Peyer's patch (tissue), 4 donors: Measurements from ENCODE around the gene DARS1. TPM values are rescaled to one million over a fixed set of nuclear protein-coding genes. Genes with fewer than 3 reads are reported as not detected.

Experiments
- DNase-seq, 3 donors: peaks; one replicate each; pipeline ENCODE4 v3.0.0-alpha.2; 2017 to 2019
- H3K27ac ChIP-seq, 4 donors: fragments of 200-600 bp; sonication (generic); one replicate each; pipeline ENCODE4 v1.5.1; 2016 to 2019
- H3K27me3 ChIP-seq, 2 donors: fragments of 200-600 bp; sonication (generic); one replicate each; pipeline ENCODE4 v1.5.1; 2019
- H3K36me3 ChIP-seq, 3 donors: fragments of 200-600 bp; sonication (generic); one replicate each; pipeline ENCODE4 v1.5.1; 2016 to 2019
- H3K4me1 ChIP-seq, 4 donors: fragments of 200-600 bp; sonication (generic); one replicate each; pipeline ENCODE4 v1.5.1; 2016 to 2019
- H3K4me3 ChIP-seq, 4 donors: fragments of 200-600 bp; sonication (generic); 1 replicate in 3 of 4; 2 replicates in 1 of 4; pipeline ENCODE4 v1.5.1; 2016 to 2019; ENCODE audit warnings: mild to moderate bottlenecking in 1 of 4
- H3K9me3 ChIP-seq, 4 donors: fragments of 200-600 bp; sonication (generic); one replicate each; pipeline ENCODE4 v1.5.1; 2016 to 2019; ENCODE audit warnings: mild to moderate bottlenecking in 1 of 4
- POLR2A ChIP-seq, 2 donors: fragments of 450-650 bp; IDR thresholded peaks; one replicate each; pipeline ENCODE4 v1.5.1; 2017; ENCODE audit warnings: antibody characterized with exemption in 2 of 2, mild to moderate bottlenecking in 2 of 2, moderate library complexity in 2 of 2
- total RNA-seq, 4 donors: library from RNA; depleted of rRNA; stranded (reverse); fragments of >200 nt; gene quantifications; one replicate each; pipeline ENCODE4 v1.1.0, GENCODE V29; 2016
- TF ChIP-seq, protein P1 (sequence below), 6 experiments: fragments of 450-650 bp in 4 of 6; fragments of 200-600 bp in 2 of 6; sonication (generic) in 1 of 6; IDR thresholded peaks; one replicate each; pipeline ENCODE4 v1.5.1; 2017 to 2019; ENCODE audit warnings: antibody characterized with exemption in 6 of 6, mild to moderate bottlenecking in 3 of 6, moderate library complexity in 1 of 6

DARS1 gene
- total RNA-seq, 4 donors from 2014 or later, result 27.5 to 75.9 (median 30.6) TPM

GRCh38 chr2:135994281-135994680, 8.9 kb upstream of the DARS1 start:
- DNase-seq, result no peak
- Histone ChIP-seq H3K36me3 (no peaks in the 10 kb centered on the region), H3K4me3 (no peak overlapping the region), H3K4me1 (peaks cover 0 to 4% (median 0%) of the 10 kb centered on the region in 4 donors), H3K27me3 (no peaks in the 10 kb centered on the region), H3K27ac (no peak overlapping the region), H3K9me3 (no peaks in the 10 kb centered on the region)
- TF ChIP-seq, protein P1, sequence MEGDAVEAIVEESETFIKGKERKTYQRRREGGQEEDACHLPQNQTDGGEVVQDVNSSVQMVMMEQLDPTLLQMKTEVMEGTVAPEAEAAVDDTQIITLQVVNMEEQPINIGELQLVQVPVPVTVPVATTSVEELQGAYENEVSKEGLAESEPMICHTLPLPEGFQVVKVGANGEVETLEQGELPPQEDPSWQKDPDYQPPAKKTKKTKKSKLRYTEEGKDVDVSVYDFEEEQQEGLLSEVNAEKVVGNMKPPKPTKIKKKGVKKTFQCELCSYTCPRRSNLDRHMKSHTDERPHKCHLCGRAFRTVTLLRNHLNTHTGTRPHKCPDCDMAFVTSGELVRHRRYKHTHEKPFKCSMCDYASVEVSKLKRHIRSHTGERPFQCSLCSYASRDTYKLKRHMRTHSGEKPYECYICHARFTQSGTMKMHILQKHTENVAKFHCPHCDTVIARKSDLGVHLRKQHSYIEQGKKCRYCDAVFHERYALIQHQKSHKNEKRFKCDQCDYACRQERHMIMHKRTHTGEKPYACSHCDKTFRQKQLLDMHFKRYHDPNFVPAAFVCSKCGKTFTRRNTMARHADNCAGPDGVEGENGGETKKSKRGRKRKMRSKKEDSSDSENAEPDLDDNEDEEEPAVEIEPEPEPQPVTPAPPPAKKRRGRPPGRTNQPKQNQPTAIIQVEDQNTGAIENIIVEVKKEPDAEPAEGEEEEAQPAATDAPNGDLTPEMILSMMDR (IDR thresholded peaks at IDR 0.05), result no peak
- TF ChIP-seq POLR2A (IDR thresholded peaks at IDR 0.05), result no peak

GRCh38 chr2:135993421-135993820, 8.0 kb upstream of the DARS1 start:
- TF ChIP-seq POLR2A (IDR thresholded peaks at IDR 0.05), result no peak
- TF ChIP-seq, protein P1 (IDR thresholded peaks at IDR 0.05), result no peak
- Histone ChIP-seq H3K4me1 (peaks cover 0 to 4% (median 0%) of the 10 kb centered on the region in 4 donors), H3K27me3 (no peaks in the 10 kb centered on the region), H3K36me3 (no peaks in the 10 kb centered on the region), H3K27ac (no peak overlapping the region), H3K4me3 (no peak overlapping the region), H3K9me3 (no peaks in the 10 kb centered on the region)
- DNase-seq, result no peak

DNA sequence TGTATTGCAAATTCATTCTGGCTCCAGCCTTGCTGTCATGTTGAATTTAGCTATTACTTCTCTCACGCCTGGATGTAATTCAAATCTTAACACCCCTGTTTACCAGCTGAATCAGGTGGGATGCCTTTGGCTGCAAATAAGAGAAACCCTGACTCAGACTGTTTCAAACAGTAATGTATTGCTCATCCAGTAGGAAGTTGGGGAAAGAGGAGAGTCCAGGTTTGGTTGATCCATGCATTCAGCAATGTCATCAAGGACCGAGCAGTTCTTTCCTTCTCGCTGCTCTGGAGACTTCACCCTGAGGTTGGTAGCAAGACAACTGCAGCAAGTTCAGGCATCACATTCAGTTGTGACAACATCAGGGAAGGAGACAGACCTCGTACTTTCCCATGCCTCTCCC, 6.4 kb upstream of the DARS1 start:
- no peak for DNase-seq
- no peaks in the 10 kb centered on the region for H3K4me1 ChIP-seq

DNA sequence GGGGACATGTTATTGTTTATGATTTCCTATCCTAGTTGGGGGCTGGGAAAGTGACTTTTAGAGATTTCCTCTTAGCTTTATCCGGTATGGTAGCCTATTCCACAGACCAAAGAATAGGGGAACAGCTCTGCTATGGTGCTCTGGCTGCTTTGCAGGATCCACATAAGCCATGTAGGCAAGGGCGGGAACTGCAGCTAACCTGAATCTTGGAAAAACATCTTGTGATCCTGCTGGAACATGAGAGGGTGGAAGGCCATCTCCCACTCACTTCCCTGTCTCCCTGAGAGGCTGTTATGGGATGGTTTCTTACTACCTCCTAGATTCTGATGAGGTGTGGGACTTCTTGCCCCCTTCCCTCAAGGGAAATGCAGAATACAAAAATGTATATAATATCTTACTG, 2.0 kb upstream of the DARS1 start:
- H3K27ac ChIP-seq, result no peak overlapping the region
- no peaks in the 10 kb centered on the region for H3K4me1 ChIP-seq
- H3K27me3 ChIP-seq, result no peaks in the 10 kb centered on the region
- TF ChIP-seq POLR2A (IDR thresholded peaks at IDR 0.05), result no peak
- TF ChIP-seq, protein P1 (IDR thresholded peaks at IDR 0.05), result no peak
- DNase-seq, result no peak
- H3K36me3 ChIP-seq, result peaks cover 0 to 4% (median 0%) of the 10 kb centered on the region in 3 donors
- H3K9me3 ChIP-seq, result no peaks in the 10 kb centered on the region
- H3K4me3 ChIP-seq, result no peak overlapping the region

More for the DNA sequence above, 6.4 kb upstream of the DARS1 start:
- H3K9me3 ChIP-seq, result no peaks in the 10 kb centered on the region
- no peak overlapping the region for H3K4me3 ChIP-seq
- no peak overlapping the region for H3K27ac ChIP-seq
- TF ChIP-seq, protein P1 (IDR thresholded peaks at IDR 0.05), result no peak
- TF ChIP-seq POLR2A (IDR thresholded peaks at IDR 0.05), result no peak
- H3K27me3 ChIP-seq, result no peaks in the 10 kb centered on the region
- H3K36me3 ChIP-seq, result no peaks in the 10 kb centered on the region

DNA sequence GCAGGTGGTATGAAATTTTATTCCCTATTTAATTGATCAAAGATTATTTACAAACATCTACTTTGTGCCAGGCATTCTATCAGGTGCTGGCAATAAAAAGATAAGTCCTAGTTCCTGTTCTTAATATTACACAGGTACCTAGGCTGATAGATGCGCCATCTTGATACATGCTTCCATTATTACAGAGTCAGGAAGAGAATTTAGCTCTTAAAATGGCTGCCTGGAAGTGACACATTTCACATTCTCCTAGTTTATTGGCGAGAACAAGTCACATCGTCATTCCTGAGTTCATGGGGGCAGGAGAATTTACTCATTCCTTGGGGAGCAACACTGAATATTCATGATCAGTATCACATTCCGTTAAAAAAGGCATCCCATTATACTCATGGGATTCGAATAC, 1.1 kb upstream of the DARS1 start:
- H3K9me3 ChIP-seq, result no peaks in the 10 kb centered on the region
- no peak overlapping the region for H3K4me3 ChIP-seq
- no peaks in the 10 kb centered on the region for H3K4me1 ChIP-seq
- H3K27me3 ChIP-seq, result no peaks in the 10 kb centered on the region
- TF ChIP-seq, protein P1 (IDR thresholded peaks at IDR 0.05), result no peak
- no peak for TF ChIP-seq POLR2A (IDR thresholded peaks at IDR 0.05)
- peak overlapping the region in 1 of 4 donors; percentile 97 for H3K27ac ChIP-seq
- no peak for DNase-seq
- peaks cover 0 to 9% (median 0%) of the 10 kb centered on the region in 3 donors for H3K36me3 ChIP-seq
